HCT116 (cell line): ENCODE data around the gene RPS27. TPM values are rescaled to one million over a fixed set of nuclear protein-coding genes. Genes with fewer than 3 reads are reported as not detected.

ENCODE experiments used
- ATAC-seq: fragments of 200-7000 bp; cut with Tn5 transposase; 2 replicates; pipeline ENCODE4 v1.9.1; 2020; ENCODE audit warnings: mild to moderate bottlenecking, moderate library complexity
- BruUV-seq: library from RNA; stranded (reverse); fragments of 400-500 nt; replicated peaks from 2 replicates; lab custom pipeline; 2021; lab: Mats Ljungman, UMichigan
- CTCF ChIA-PET: fragments of 300-600 bp; sonication (Branson Sonifier 250); formaldehyde crosslinking; loops from one replicate; lab custom pipeline; 2021; ENCODE audit warnings: antibody characterized with exemption; lab: Charles Lee
- POLR2A ChIA-PET: fragments of 300-600, 350-600 bp; sonication (Branson Sonifier 250); formaldehyde crosslinking; loops from one replicate; lab custom pipeline; 2021; ENCODE audit warnings: antibody characterized with exemption; lab: Charles Lee
- RAD21 ChIA-PET, 2 experiments: fragments of 300-600 bp; sonication (Branson Sonifier 250); formaldehyde crosslinking; loops; one replicate each; lab custom pipeline; 2023; ENCODE audit warnings: low total read pairs in 2 of 2; ENCODE audit not compliant: uncharacterized antibody in 2 of 2, unreplicated experiment in 2 of 2, low non-redundant PET in 1 of 2; lab: Charles Lee
- DNase-seq: peaks from one replicate; pipeline ENCODE4 v3.0.0-alpha.2; 2010; ENCODE audit warnings: low read depth, low spot score
- H2AFZ ChIP-seq: fragments of 200-600 bp; shearing (Covaris generic), sonication (generic); 2 replicates; pipeline ENCODE4 v1.6.1; 2017; ENCODE audit warnings: low read depth, mixed run types, mixed read lengths, antibody characterized with exemption, low read length; ENCODE audit not compliant: poor library complexity, severe bottlenecking
- H3K27ac ChIP-seq: 2 replicates; pipeline ENCODE4 v1.5.1; 2012; ENCODE audit warnings: low read depth, low read length
- H3K27me3 ChIP-seq: fragments of 200-600 bp; sonication (generic); 2 replicates; pipeline ENCODE4 v1.6.1; 2016; ENCODE audit warnings: mixed run types, low read length, mixed read lengths; ENCODE audit not compliant: insufficient read depth
- H3K36me3 ChIP-seq, 2 experiments: fragments of 200-500 bp in 1 of 2; fragments of 200-600 bp in 1 of 2; sonication (Bioruptor generic) in 1 of 2; sonication (generic) in 1 of 2; 2 replicates each; pipeline versions ENCODE4 v1.5.1 to v1.6.1; 2014 to 2016; ENCODE audit warnings: low read length in 2 of 2, inconsistent platforms in 1 of 2, mixed read lengths in 1 of 2, mixed run types in 1 of 2; ENCODE audit not compliant: insufficient read depth in 2 of 2, control insufficient read depth in 1 of 2
- H3K4me1 ChIP-seq, 2 experiments: fragments of 200-600 bp in 1 of 2; sonication (generic) in 1 of 2; 2 replicates each; pipeline versions ENCODE4 v1.5.1 to v1.6.1; 2012 to 2017; ENCODE audit warnings: low read length in 2 of 2, inconsistent platforms in 1 of 2, mild to moderate bottlenecking in 1 of 2, mixed read lengths in 1 of 2, mixed run types in 1 of 2, moderate library complexity in 1 of 2; ENCODE audit not compliant: insufficient read depth in 2 of 2, control insufficient read depth in 1 of 2
- H3K4me2 ChIP-seq: fragments of 200-600 bp; sonication (generic); 2 replicates; pipeline ENCODE4 v1.6.1; 2017; ENCODE audit warnings: mixed run types, low read length, mixed read lengths
- H3K4me3 ChIP-seq, 2 experiments: fragments of 200-600 bp in 1 of 2; sonication (generic) in 1 of 2; replicated peaks in 1 of 2; 2 replicates each; pipeline ENCODE4 v1.5.1; 2011 to 2016; ENCODE audit warnings: low read length in 2 of 2, control low read depth in 1 of 2, low read depth in 1 of 2, mild to moderate bottlenecking in 1 of 2, mixed read lengths in 1 of 2, mixed run types in 1 of 2
- H3K79me2 ChIP-seq: fragments of 200-600 bp; sonication (generic); 2 replicates; pipeline ENCODE4 v1.6.1; 2017; ENCODE audit warnings: mild to moderate bottlenecking, mixed run types, low read length, moderate library complexity, mixed read lengths; ENCODE audit not compliant: insufficient read depth
- H3K9ac ChIP-seq: fragments of 200-600 bp; sonication (generic); 2 replicates; pipeline ENCODE4 v1.6.1; 2016; ENCODE audit warnings: low read length, mixed read lengths
- H3K9me2 ChIP-seq: fragments of 200-600 bp; sonication (generic), shearing (Covaris generic); 2 replicates; pipeline ENCODE4 v1.6.1; 2017; ENCODE audit warnings: mixed run types, mild to moderate bottlenecking, moderate library complexity; ENCODE audit not compliant: insufficient read depth
- H3K9me3 ChIP-seq, 2 experiments: fragments of 200-500 bp in 1 of 2; fragments of 200-600 bp in 1 of 2; sonication (Bioruptor generic) in 1 of 2; sonication (generic) in 1 of 2; 2 replicates each; pipeline ENCODE4 v1.6.1; 2014 to 2017; ENCODE audit warnings: low read length in 2 of 2, mixed read lengths in 2 of 2, inconsistent platforms in 1 of 2, low read depth in 1 of 2, mild to moderate bottlenecking in 1 of 2, mixed run types in 1 of 2, moderate library complexity in 1 of 2; ENCODE audit not compliant: control insufficient read depth in 1 of 2, insufficient read depth in 1 of 2
- H4K20me1 ChIP-seq: fragments of 200-600 bp; sonication (generic), shearing (Covaris generic); 2 replicates; pipeline ENCODE4 v1.6.1; 2017; ENCODE audit warnings: mixed run types, mild to moderate bottlenecking, moderate library complexity; ENCODE audit not compliant: insufficient read depth
- CBX3 ChIP-seq: IDR thresholded peaks from 2 replicates; pipeline ENCODE4 v1.6.1; 2012; ENCODE audit warnings: low read depth
- CEBPB ChIP-seq: IDR thresholded peaks from 2 replicates; pipeline ENCODE4 v1.6.1; 2012; ENCODE audit warnings: low read depth
- EGR1 ChIP-seq: IDR thresholded peaks from 2 replicates; pipeline ENCODE4 v1.6.1; 2012; ENCODE audit warnings: low read depth
- ELF1 ChIP-seq: IDR thresholded peaks from 2 replicates; pipeline ENCODE4 v1.6.1; 2012; ENCODE audit warnings: low read depth, borderline replicate concordance
- EZH2 ChIP-seq: fragments of 200-600 bp; sonication (generic); IDR thresholded peaks from 2 replicates; pipeline ENCODE4 v1.6.1; 2017; ENCODE audit warnings: antibody characterized with exemption, mixed run types
- EZH2phosphoT487 ChIP-seq: fragments of 200-600 bp; IDR thresholded peaks from 2 replicates; pipeline ENCODE4 v1.6.1; 2018; ENCODE audit warnings: antibody characterized with exemption, borderline replicate concordance
- FOSL1 ChIP-seq: IDR thresholded peaks from 2 replicates; pipeline ENCODE4 v1.6.1; 2012; ENCODE audit warnings: low read depth
- JUND ChIP-seq: IDR thresholded peaks from 2 replicates; pipeline ENCODE4 v1.6.1; 2012
- POLR2A ChIP-seq: IDR thresholded peaks from 2 replicates; pipeline ENCODE4 v1.7.0; 2011; ENCODE audit warnings: borderline replicate concordance; ENCODE audit not compliant: insufficient read depth, insufficient read length; ENCODE audit errors: extremely low read depth
- RAD21 ChIP-seq: IDR thresholded peaks from 2 replicates; pipeline ENCODE4 v1.6.1; 2012; ENCODE audit warnings: low read depth, mild to moderate bottlenecking
- REST ChIP-seq: IDR thresholded peaks from 2 replicates; pipeline ENCODE4 v1.6.1; 2012; ENCODE audit warnings: low read depth
- SIN3A ChIP-seq: IDR thresholded peaks from 2 replicates; pipeline ENCODE4 v1.6.1; 2012; ENCODE audit warnings: low read depth
- SP1 ChIP-seq: IDR thresholded peaks from 2 replicates; pipeline ENCODE4 v1.6.1; 2012; ENCODE audit warnings: low read depth
- TCF7L2 ChIP-seq: IDR thresholded peaks from 2 replicates; pipeline ENCODE4 v1.7.0; 2011; ENCODE audit warnings: borderline replicate concordance, inconsistent platforms; ENCODE audit not compliant: insufficient read depth, insufficient read length; ENCODE audit errors: extremely low read depth
- YY1 ChIP-seq: IDR thresholded peaks from 2 replicates; pipeline ENCODE4 v1.6.1; 2011; ENCODE audit warnings: low read length, low read depth, moderate library complexity, mild to moderate bottlenecking; ENCODE audit not compliant: insufficient replicate concordance; ENCODE audit errors: extremely low read depth
- ZFX ChIP-seq: fragments of 450-650 bp; IDR thresholded peaks from 2 replicates; pipeline ENCODE4 v1.6.1; 2017
- ZNF274 ChIP-seq: fragments of 200-500 bp; sonication (Bioruptor generic); IDR thresholded peaks from 2 replicates; pipeline ENCODE4 v1.6.1; 2014; ENCODE audit warnings: mild to moderate bottlenecking, low read depth, low read length, inconsistent platforms
- intact Hi-C: fragments of 100-400 bp; cut with micrococcal nuclease; formaldehyde crosslinking; loops from 2 replicates; pipeline ENCODE4 v1.10.0; 2022
- total RNA-seq: library from RNA; stranded (reverse); gene quantifications from one replicate; pipeline ENCODE4 v1.2.1, GENCODE V29; 2021; ENCODE audit not compliant: unreplicated experiment
- TF ChIP-seq, protein P1 (sequence below): IDR thresholded peaks from 2 replicates; pipeline ENCODE4 v1.6.1; 2011; ENCODE audit warnings: mild to moderate bottlenecking, low read length, moderate library complexity; ENCODE audit not compliant: insufficient replicate concordance; ENCODE audit errors: extremely low read depth
- TF ChIP-seq, protein P2 (sequence below), 3 experiments: fragments of 200-600 bp in 1 of 3; sonication (generic) in 1 of 3; IDR thresholded peaks in 2 of 3; conservative IDR thresholded peaks in 1 of 3; 2 replicates each; pipeline ENCODE4 v1.5.1; 2012 to 2017; ENCODE audit warnings: low read depth in 2 of 3, low read length in 2 of 3, antibody characterized with exemption in 1 of 3, borderline replicate concordance in 1 of 3, control low read depth in 1 of 3, mild to moderate bottlenecking in 1 of 3, mixed read lengths in 1 of 3, mixed run types in 1 of 3, moderate library complexity in 1 of 3; ENCODE audit not compliant: insufficient read depth in 1 of 3

RPS27 gene
- total RNA-seq, 1 experiment from 2014 or later, result 1,905 TPM

DNA sequence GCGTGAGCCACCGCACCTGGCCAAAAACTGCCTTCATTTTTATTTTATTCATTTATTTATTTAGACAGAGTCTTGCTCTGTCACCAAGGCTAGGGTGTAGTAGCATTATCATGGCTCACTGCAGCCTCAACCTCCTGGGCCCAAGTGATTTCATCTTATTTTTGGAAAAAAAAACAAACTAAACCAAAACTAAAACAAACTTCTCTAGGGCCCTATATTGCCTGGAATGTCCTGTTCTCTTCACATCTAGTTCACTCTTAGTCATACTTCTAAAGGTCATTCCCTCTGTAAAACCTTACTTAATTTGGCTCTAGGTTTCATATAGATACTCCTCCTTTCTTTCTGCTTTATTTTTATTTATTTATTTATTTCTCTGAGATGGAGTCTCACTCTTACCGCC lies 15.6 kb downstream of the RPS27 start:
- no TSS peak for BruUV-seq
- intact Hi-C loops, result no loop called here
- ATAC-seq (no peak), DNase-seq (no peak)
- Histone ChIP-seq H3K9ac (no peak overlapping the region), H3K4me2 (no peak overlapping the region), H3K9me2 (no peaks in the 10 kb centered on the region), H4K20me1 (no peaks in the 10 kb centered on the region), H3K36me3 (no peaks in the 10 kb centered on the region), H3K27ac (no peak overlapping the region), H2AFZ (no peak overlapping the region), H3K4me1 (peaks cover 7 to 16% of the 10 kb centered on the region in 2 experiments), H3K79me2 (no peaks in the 10 kb centered on the region), H3K4me3 (no peak overlapping the region), H3K27me3 (no peaks in the 10 kb centered on the region), H3K9me3 (no peaks in the 10 kb centered on the region)
- ChIA-PET RAD21 (no interaction called here), POLR2A (interaction anchor here (1.1 kb wide), 1 partner anchor 16 kb away, joined by 5 read pairs; no protein-coding TSS in a partner anchor), CTCF (no interaction called here)
- TF ChIP-seq EZH2 (no peak), CEBPB (no peak), ZFX (no peak), ZNF274 (no peak), REST (no peak), FOSL1 (no peak), SP1 (no peak), EZH2phosphoT487 (no peak), JUND (no peak), RAD21 (no peak), ELF1 (no peak), SIN3A (no peak), YY1 (no peak), POLR2A (no peak), TCF7L2 (no peak), EGR1 (no peak), CBX3 (no peak)
- TF ChIP-seq, protein P1, sequence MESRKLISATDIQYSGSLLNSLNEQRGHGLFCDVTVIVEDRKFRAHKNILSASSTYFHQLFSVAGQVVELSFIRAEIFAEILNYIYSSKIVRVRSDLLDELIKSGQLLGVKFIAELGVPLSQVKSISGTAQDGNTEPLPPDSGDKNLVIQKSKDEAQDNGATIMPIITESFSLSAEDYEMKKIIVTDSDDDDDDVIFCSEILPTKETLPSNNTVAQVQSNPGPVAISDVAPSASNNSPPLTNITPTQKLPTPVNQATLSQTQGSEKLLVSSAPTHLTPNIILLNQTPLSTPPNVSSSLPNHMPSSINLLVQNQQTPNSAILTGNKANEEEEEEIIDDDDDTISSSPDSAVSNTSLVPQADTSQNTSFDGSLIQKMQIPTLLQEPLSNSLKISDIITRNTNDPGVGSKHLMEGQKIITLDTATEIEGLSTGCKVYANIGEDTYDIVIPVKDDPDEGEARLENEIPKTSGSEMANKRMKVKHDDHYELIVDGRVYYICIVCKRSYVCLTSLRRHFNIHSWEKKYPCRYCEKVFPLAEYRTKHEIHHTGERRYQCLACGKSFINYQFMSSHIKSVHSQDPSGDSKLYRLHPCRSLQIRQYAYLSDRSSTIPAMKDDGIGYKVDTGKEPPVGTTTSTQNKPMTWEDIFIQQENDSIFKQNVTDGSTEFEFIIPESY, result no peak
- TF ChIP-seq, protein P2, sequence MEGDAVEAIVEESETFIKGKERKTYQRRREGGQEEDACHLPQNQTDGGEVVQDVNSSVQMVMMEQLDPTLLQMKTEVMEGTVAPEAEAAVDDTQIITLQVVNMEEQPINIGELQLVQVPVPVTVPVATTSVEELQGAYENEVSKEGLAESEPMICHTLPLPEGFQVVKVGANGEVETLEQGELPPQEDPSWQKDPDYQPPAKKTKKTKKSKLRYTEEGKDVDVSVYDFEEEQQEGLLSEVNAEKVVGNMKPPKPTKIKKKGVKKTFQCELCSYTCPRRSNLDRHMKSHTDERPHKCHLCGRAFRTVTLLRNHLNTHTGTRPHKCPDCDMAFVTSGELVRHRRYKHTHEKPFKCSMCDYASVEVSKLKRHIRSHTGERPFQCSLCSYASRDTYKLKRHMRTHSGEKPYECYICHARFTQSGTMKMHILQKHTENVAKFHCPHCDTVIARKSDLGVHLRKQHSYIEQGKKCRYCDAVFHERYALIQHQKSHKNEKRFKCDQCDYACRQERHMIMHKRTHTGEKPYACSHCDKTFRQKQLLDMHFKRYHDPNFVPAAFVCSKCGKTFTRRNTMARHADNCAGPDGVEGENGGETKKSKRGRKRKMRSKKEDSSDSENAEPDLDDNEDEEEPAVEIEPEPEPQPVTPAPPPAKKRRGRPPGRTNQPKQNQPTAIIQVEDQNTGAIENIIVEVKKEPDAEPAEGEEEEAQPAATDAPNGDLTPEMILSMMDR (IDR thresholded peaks at IDR 0.05 in 2 of 3, conservative IDR thresholded peaks at IDR 0.05 in 1 of 3; ENCODE audit: borderline replicate concordance in 1 of 3, insufficient read depth in 1 of 3, low read depth in 2 of 3, low read length in 2 of 3), result no peak
